LNCaP clone FGC (cell line): ENCODE measurements around the gene MCM5.

Experiments
- DNase-seq: peaks from one replicate; pipeline ENCODE4 v3.0.0-alpha.2; 2011; ENCODE audit warnings: low read depth
- H3K4me3 ChIP-seq: 2 replicates; pipeline ENCODE4 v1.5.1; 2011; ENCODE audit warnings: mild to moderate bottlenecking, low read depth, low read length, control low read depth
- CTCF ChIP-seq: IDR thresholded peaks from 2 replicates; pipeline ENCODE4 v1.5.1; 2012; ENCODE audit warnings: mild to moderate bottlenecking; ENCODE audit not compliant: control insufficient read depth, insufficient read depth; ENCODE audit errors: extremely low read depth

MCM5 gene

DNA sequence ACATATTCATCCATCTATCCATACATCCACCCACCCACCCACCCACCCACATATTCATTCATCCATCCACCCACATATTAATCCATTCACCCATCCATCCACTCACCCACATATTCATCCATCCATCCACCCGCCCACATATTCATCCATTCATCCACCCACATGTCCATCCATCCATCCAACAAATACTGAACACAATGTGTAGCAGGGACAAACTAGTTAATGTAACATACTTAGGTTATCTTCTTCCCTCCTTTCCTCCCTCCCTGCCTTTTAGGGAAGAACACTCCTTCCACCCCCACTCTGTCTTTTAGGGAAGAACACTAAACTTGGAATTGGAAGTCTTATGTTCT lies 39.4 kb downstream of the MCM5 start:
- DNase-seq = no peak
- no peak for TF ChIP-seq CTCF
- H3K4me3 ChIP-seq = no peak overlapping the region

DNA sequence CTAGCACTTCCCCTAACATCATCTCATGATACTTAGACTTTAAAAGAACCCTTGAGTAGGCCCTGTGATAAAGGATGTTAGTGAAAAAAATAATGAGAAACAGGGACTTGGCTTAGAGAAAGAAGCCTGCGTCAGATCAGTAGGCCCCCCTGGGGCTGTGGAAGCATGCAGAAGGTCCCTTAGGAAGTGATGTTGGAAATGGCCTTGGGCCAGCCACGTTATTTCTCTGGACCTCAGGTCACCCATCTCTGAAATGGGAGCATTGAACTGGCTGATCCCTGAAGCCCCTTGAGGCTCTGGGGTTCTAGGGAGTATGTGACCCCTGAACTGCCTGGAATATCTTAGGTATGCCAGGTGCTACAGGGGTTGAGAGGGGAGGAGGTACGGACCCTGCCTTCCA lies 40.2 kb downstream of the MCM5 start:
- H3K4me3 ChIP-seq = no peak overlapping the region
- no peak for DNase-seq
- TF ChIP-seq CTCF = no peak

- no peak overlapping the region for H3K4me3 ChIP-seq
- DNase-seq = no peak
- no peak for TF ChIP-seq CTCF
These were observed 41.7 kb downstream of the MCM5 start for GRCh38 chr22:35441489-35442100.

GRCh38 chr22:35442471-35442870 lies 42.5 kb downstream of the MCM5 start:
- no peak for DNase-seq
- TF ChIP-seq CTCF = no peak
- no peak overlapping the region for H3K4me3 ChIP-seq

DNA sequence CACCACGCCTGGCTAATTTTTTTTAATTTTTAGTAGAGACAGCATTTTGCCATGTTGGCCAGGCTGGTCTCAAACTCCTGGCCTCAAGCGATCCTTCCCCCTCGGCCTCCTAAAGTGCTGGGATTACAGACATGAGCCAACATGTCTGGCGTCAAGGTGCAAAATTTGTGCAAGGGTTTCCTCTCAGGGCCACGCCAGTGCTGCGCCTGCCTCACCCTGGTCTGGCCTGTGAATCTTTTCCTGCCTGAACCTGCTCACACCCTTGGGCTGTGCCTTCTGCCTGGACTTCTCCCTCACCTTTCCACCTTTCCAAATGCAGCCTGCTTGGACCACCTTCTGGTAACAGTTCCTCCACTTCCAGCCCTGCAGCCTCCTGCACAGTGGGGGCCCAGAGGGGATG lies 43.4 kb downstream of the MCM5 start:
- H3K4me3 ChIP-seq = no peak overlapping the region
- no peak for TF ChIP-seq CTCF
- DNase-seq = no peak

DNA sequence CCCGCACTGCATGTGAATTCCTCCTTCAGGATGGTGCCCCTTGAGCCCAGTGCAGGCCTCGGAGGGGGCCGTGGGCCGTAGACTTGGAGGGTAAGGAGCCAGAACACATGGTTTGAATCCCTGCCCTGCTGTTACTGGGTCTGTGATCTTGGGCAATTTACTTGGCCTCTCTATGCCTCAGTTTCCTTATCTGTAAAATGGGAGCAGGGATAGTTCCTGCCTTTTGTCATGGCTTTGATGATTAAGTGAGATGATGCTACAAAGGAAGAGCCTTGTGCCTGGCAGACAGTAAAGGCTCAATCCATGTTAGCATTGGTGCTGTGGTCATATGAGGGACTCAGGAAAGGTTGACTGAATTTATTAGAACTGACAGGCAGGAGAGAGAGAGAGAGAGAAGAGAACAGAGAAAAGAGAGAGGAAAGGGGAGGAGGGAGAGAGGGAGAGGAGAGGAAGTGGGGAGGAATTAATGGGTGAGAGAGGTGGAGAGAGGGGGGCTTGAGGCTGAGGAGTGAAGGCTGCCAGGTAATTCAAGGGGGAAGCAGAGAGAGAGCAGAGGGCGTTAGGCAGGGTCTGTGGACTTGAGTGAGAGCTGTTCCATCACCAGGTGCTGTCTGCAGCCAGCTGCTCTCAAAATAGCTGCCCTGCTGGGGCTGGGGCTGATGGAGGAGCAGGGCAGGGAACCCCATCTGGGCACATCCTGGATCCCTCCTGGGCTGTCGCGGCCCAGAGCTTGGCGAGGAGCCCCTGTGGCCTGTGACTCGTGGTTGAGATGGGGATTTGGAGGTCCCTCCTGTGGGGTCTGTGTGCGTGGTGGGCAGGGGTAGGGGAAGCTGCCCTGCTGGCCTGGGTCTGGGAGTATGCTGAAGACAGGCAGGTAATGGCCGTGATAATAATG lies 44.1 kb downstream of the MCM5 start:
- TF ChIP-seq CTCF = no peak
- H3K4me3 ChIP-seq = no peak overlapping the region
- DNase-seq = no peak
